GM12878 (cell line): ENCODE results near the gene FCGBP. TPM values are rescaled to one million over a fixed set of nuclear protein-coding genes. Genes with fewer than 3 reads are reported as not detected.

ENCODE experiments used
- ATAC-seq: fragments of 200-7000 bp; cut with Tn5 transposase; 3 replicates; pipeline ENCODE4 v1.9.1; 2020; ENCODE audit warnings: mild to moderate bottlenecking, moderate library complexity
- BruUV-seq: library from RNA; stranded (reverse); fragments of 400-500 nt; replicated peaks from 2 replicates; lab custom pipeline; 2021; lab: Mats Ljungman, UMichigan
- CTCF ChIA-PET: fragments of 300-600 bp; sonication (Branson Sonifier 250); formaldehyde crosslinking; extraction: SDS; loops from one replicate; lab custom pipeline; 2021; ENCODE audit warnings: inconsistent platforms; lab: Yijun Ruan, JAX
- POLR2A ChIA-PET: fragments of 350-600 bp; formaldehyde crosslinking; extraction: SDS; loops from one replicate; lab custom pipeline; 2021; ENCODE audit warnings: inconsistent platforms; lab: Charles Lee
- RAD21 ChIA-PET: fragments of 300-600 bp; sonication (Branson Sonifier 250); formaldehyde crosslinking; loops from one replicate; lab custom pipeline; 2023; ENCODE audit warnings: antibody characterized with exemption; ENCODE audit not compliant: unreplicated experiment; lab: Charles Lee
- SMC1A ChIA-PET: fragments of 300-600 bp; sonication (Branson Sonifier 250); formaldehyde crosslinking; loops from one replicate; lab custom pipeline; 2023; ENCODE audit not compliant: unreplicated experiment, uncharacterized antibody; lab: Charles Lee
- DNase-seq: peaks from one replicate; pipeline ENCODE4 v3.0.0-alpha.2; 2011; ENCODE audit warnings: low read depth, low spot score
- FAIRE-seq: peaks from 3 replicates; lab custom pipeline; 2011; peaks lifted over from hg19 to GRCh38; lab: Jason Lieb, UNC
- H2AFZ ChIP-seq: 2 replicates; pipeline ENCODE4 v1.6.0; 2011; ENCODE audit warnings: low read depth, low read length, control low read depth; ENCODE audit not compliant: control insufficient read depth
- H3K27ac ChIP-seq: 2 replicates; pipeline ENCODE4 v1.5.1; 2011; ENCODE audit warnings: control low read depth; ENCODE audit not compliant: control insufficient read depth, insufficient read depth
- H3K27me3 ChIP-seq, 2 experiments: replicated peaks in 1 of 2; 2 replicates each; pipeline versions ENCODE4 v1.6.0 to v1.6.1; 2011; ENCODE audit warnings: low read length in 1 of 2; ENCODE audit not compliant: control insufficient read depth in 2 of 2, insufficient read depth in 2 of 2
- H3K36me3 ChIP-seq, 2 experiments: 2 replicates each; pipeline ENCODE4 v1.5.1; 2011; ENCODE audit warnings: low read length in 1 of 2; ENCODE audit not compliant: control insufficient read depth in 2 of 2, insufficient read depth in 2 of 2
- H3K4me1 ChIP-seq: 2 replicates; pipeline ENCODE4 v1.6.1; 2011; ENCODE audit warnings: mild to moderate bottlenecking, low read length, moderate library complexity, mixed read lengths; ENCODE audit not compliant: control insufficient read depth, insufficient read depth
- H3K4me2 ChIP-seq: 2 replicates; pipeline ENCODE4 v1.6.0; 2011; ENCODE audit warnings: control low read depth; ENCODE audit not compliant: control insufficient read depth, insufficient read depth
- H3K4me3 ChIP-seq: fragments of 200-600 bp; sonication (generic); 2 replicates; pipeline ENCODE4 v1.5.1; 2016
- H3K79me2 ChIP-seq: 2 replicates; pipeline ENCODE4 v1.6.0; 2011; ENCODE audit warnings: low read length; ENCODE audit not compliant: control insufficient read depth, insufficient read depth
- H3K9ac ChIP-seq: 2 replicates; pipeline ENCODE4 v1.8.0; 2011; ENCODE audit warnings: low read length, control low read depth, mixed read lengths; ENCODE audit not compliant: control insufficient read depth, insufficient read depth
- H3K9me3 ChIP-seq: replicated peaks from 3 replicates; pipeline ENCODE4 v1.5.1; 2011; ENCODE audit warnings: mild to moderate bottlenecking, low read length; ENCODE audit not compliant: control insufficient read depth, insufficient read depth
- H4K20me1 ChIP-seq: 2 replicates; pipeline ENCODE4 v1.6.0; 2011; ENCODE audit not compliant: control insufficient read depth, insufficient read depth
- BRCA1 ChIP-seq: IDR thresholded peaks from 2 replicates; pipeline ENCODE4 v1.6.1; 2011; ENCODE audit warnings: low read depth, low read length, improper control_type of control experiment
- CBX5 ChIP-seq: sonication (generic); IDR thresholded peaks from 2 replicates; pipeline ENCODE4 v1.6.1; 2016; ENCODE audit warnings: low read depth, moderate library complexity, mild to moderate bottlenecking, inconsistent platforms
- CHD2 ChIP-seq: IDR thresholded peaks from 2 replicates; pipeline ENCODE4 v1.6.1; 2011; ENCODE audit warnings: low read depth, low read length, improper control_type of control experiment, borderline replicate concordance
- ESRRA ChIP-seq: IDR thresholded peaks from 2 replicates; pipeline ENCODE4 v1.6.1; 2012; ENCODE audit warnings: mild to moderate bottlenecking, low read length, improper control_type of control experiment
- HCFC1 ChIP-seq: fragments of 150-350 bp; IDR thresholded peaks from 2 replicates; pipeline ENCODE4 v1.6.1; 2014; ENCODE audit warnings: low read length
- NBN ChIP-seq: fragments of 450-650 bp; IDR thresholded peaks from 2 replicates; pipeline ENCODE4 v1.6.1; 2016
- NR2C1 ChIP-seq: fragments of 450-650 bp; IDR thresholded peaks from 2 replicates; pipeline ENCODE4 v1.6.1; 2017; ENCODE audit warnings: antibody characterized with exemption, mild to moderate bottlenecking, moderate library complexity
- PKNOX1 ChIP-seq: fragments of 450-650 bp; IDR thresholded peaks from 2 replicates; pipeline ENCODE4 v1.6.1; 2016; ENCODE audit warnings: mild to moderate bottlenecking
- SMC3 ChIP-seq: IDR thresholded peaks from 2 replicates; pipeline ENCODE4 v1.6.1; 2011; ENCODE audit warnings: low read length, improper control_type of control experiment, borderline replicate concordance
- SREBF2 ChIP-seq: IDR thresholded peaks from 2 replicates; pipeline ENCODE4 v1.6.1; 2012; ENCODE audit warnings: mild to moderate bottlenecking, low read length
- SUZ12 ChIP-seq: fragments of 200-600 bp; sonication (generic); IDR thresholded peaks from one replicate; pipeline ENCODE4 v1.6.1; 2018; ENCODE audit warnings: antibody characterized with exemption, mild to moderate bottlenecking; ENCODE audit not compliant: unreplicated experiment
- YBX1 ChIP-seq: fragments of 450-650 bp; IDR thresholded peaks from 2 replicates; pipeline ENCODE4 v1.6.1; 2016; ENCODE audit warnings: antibody characterized with exemption
- ZBTB4 ChIP-seq: fragments of 450-650 bp; formaldehyde crosslinking; IDR thresholded peaks from 2 replicates; pipeline ENCODE4 v1.4.0; 2022; ENCODE audit warnings: mild to moderate bottlenecking, moderate library complexity
- ZNF217 ChIP-seq: fragments of 450-650 bp; IDR thresholded peaks from 2 replicates; pipeline ENCODE4 v1.6.1; 2017; ENCODE audit warnings: antibody characterized with exemption, mild to moderate bottlenecking
- ZNF24 ChIP-seq: fragments of 450-650 bp; IDR thresholded peaks from 2 replicates; pipeline ENCODE4 v1.6.1; 2017; ENCODE audit warnings: antibody characterized with exemption, mild to moderate bottlenecking
- ZNF687 ChIP-seq: fragments of 450-650 bp; IDR thresholded peaks from 2 replicates; pipeline ENCODE4 v1.6.1; 2017; ENCODE audit warnings: mild to moderate bottlenecking, moderate library complexity
- WGBS: methylation state at CpG from one replicate; pipeline ENCODE4 v1.1.6; 2016; ENCODE audit warnings: low lambda C conversion rate; ENCODE audit not compliant: insufficient replicate concordance, insufficient coverage; ENCODE audit errors: missing lambda C conversion rate; 5-methylcytosine and 5-hydroxymethylcytosine counted together
- in situ Hi-C: fragments of 300-500 bp; cut with MboI; formaldehyde crosslinking; loops from 9 replicates; pipeline ENCODE4 v1.14.3; 2018; ENCODE audit warnings: mixed read lengths
- intact Hi-C: fragments of 100-400 bp; cut with micrococcal nuclease; formaldehyde crosslinking; loops from one replicate; pipeline ENCODE4 v1.14.2; 2022; ENCODE audit not compliant: unreplicated experiment
- polyA plus RNA-seq, 11 experiments: library from polyadenylated mRNA; depleted of rRNA in 4 of 11; unstranded in 6 of 11; stranded (reverse) in 5 of 11; fragments of >200 nt; fragmentation: Nextera tagmentation in 4 of 11; fragmentation: Illumina TruSeq in 1 of 11; extraction: Ambion mirVana in 4 of 11; extraction: Trizol in 1 of 11; gene quantifications; 1 replicate in 1 of 11; 2 replicates in 10 of 11; pipeline versions ENCODE4 v1.2.1 to v1.2.3, GENCODE V29; 2011 to 2016; ENCODE audit warnings: inconsistent platforms in 2 of 11, missing spikeins in 2 of 11, low read depth in 1 of 11
- total RNA-seq, 4 experiments: library from RNA; depleted of rRNA in 3 of 4; stranded (reverse); fragments of >200 nt in 3 of 4; fragmentation: Illumina TruSeq in 1 of 4; extraction: Trizol in 1 of 4; gene quantifications; 2 replicates each; pipeline versions ENCODE4 v1.2.1 to v1.2.3, GENCODE V29; 2013 to 2021

Gene FCGBP
- total and polyA plus RNA-seq, 10 of the 15 experiments (the other 5 are each of a cell fraction or from before 2014, with no cell fraction given): 0.02 to 3.2 (median 0.37) TPM; not detected in 2

GRCh38 chr19:39939556-39939955, 5.1 kb upstream of the FCGBP start (continued):
- TF ChIP-seq NR2C1 (no peak), ESRRA (no peak), CHD2 (no peak)
- TF ChIP-seq, all 136 proteins: peak for 0

- Histone ChIP-seq H2AFZ (no peak overlapping the region), H3K36me3 (no peaks in the 10 kb centered on the region)
- ChIA-PET SMC1A (interaction anchor here (0.9 to 3.7 kb wide), 3 partner anchors 13 to 32 kb away, joined by 4 to 46 read pairs (median 10); partner anchors contain the start of gene PSMC4), POLR2A (interaction anchor here (0.5 to 3.0 kb wide), 6 partner anchors 10 to 293 kb away, joined by 3 to 18 read pairs (median 6); no protein-coding TSS in a partner anchor), CTCF (interaction anchor here (1.1 to 3.8 kb wide), 4 partner anchors 14 to 40 kb away, joined by 3 to 43 read pairs (median 6); partner anchors contain the start of gene PSMC4)
- FAIRE-seq: no peak
- TF ChIP-seq SUZ12 (no peak), YBX1 (no peak), BRCA1 (no peak), SREBF2 (no peak), CBX5 (no peak), PKNOX1 (no peak), SMC3 (no peak), ZBTB4 (CRISPR knock-in tag) (no peak), ZNF217 (no peak), HCFC1 (no peak), ZNF687 (no peak), NBN (no peak), ZNF24 (no peak)
- TF ChIP-seq, all 136 proteins: peak for 0
- no peak overlapping the region for H3K9ac ChIP-seq
- no peaks in the 10 kb centered on the region for H4K20me1 ChIP-seq
- intact Hi-C loops: no loop called here
- in situ Hi-C loops: no loop called here
- 73% methylated on average over 2 of the region's 2 CpGs for WGBS
- RAD21 ChIA-PET: interaction anchor here (1.4 to 4.1 kb wide), 4 partner anchors 16 to 32 kb away, joined by 3 to 52 read pairs (median 5); partner anchors contain the start of gene PSMC4
- ATAC-seq (no peak), DNase-seq (no peak)
- BruUV-seq: no TSS peak
- H3K79me2 ChIP-seq: no peaks in the 10 kb centered on the region
- H3K4me2 ChIP-seq: no peak overlapping the region
- peaks cover 36% of the 10 kb centered on the region for H3K4me1 ChIP-seq
- H3K27ac ChIP-seq: no peak overlapping the region
- H3K4me3 ChIP-seq: no peak overlapping the region
- no peaks in the 10 kb centered on the region for H3K27me3 ChIP-seq
- no peaks in the 10 kb centered on the region; the same call in 1 of the 3 replicates for H3K9me3 ChIP-seq
Observed at GRCh38 chr19:39937787-39938186, 3.4 kb upstream of the FCGBP start.
